ENCODE measurements around the gene SP6.

Gene SP6

GRCh38 chr17:47879028-47879585 lies 28.1 kb upstream of the SP6 start:
- DNase-seq: no peak

- no peak for DNase-seq
These were observed 27.5 kb upstream of the SP6 start for GRCh38 chr17:47878203-47879027.

GRCh38 chr17:47877368-47878034 lies 26.5 kb upstream of the SP6 start:
- no peak for DNase-seq

GRCh38 chr17:47875011-47875985 lies 24.3 kb upstream of the SP6 start:
- DNase-seq: no peak

- no peak for DNase-seq
These were observed 22.5 kb upstream of the SP6 start for GRCh38 chr17:47873200-47874090.

- DNase-seq: no peak
These were observed 21.7 kb upstream of the SP6 start for GRCh38 chr17:47872651-47873161.

- DNase-seq: no peak
These were observed 21.2 kb upstream of the SP6 start for GRCh38 chr17:47872019-47872650.

- no peak for DNase-seq
These were observed 20.1 kb upstream of the SP6 start for GRCh38 chr17:47871048-47871447.

- no peak for DNase-seq
These were observed 19.1 kb upstream of the SP6 start for GRCh38 chr17:47870056-47870455.

- DNase-seq: no peak
These were observed 18.2 kb upstream of the SP6 start for GRCh38 chr17:47869114-47869513.

GRCh38 chr17:47867813-47868533 lies 17.0 kb upstream of the SP6 start:
- DNase-seq: no peak

- no peak for DNase-seq
These were observed 16.0 kb upstream of the SP6 start for GRCh38 chr17:47866941-47867340.

- no peak for DNase-seq
These were observed 13.8 kb upstream of the SP6 start for GRCh38 chr17:47864791-47865216.

- DNase-seq: no peak
These were observed 11.9 kb upstream of the SP6 start for GRCh38 chr17:47862621-47863440.

- no peak for DNase-seq
These were observed 9.4 kb upstream of the SP6 start for GRCh38 chr17:47860386-47860785.

- DNase-seq: no peak
These were observed 6.8 kb upstream of the SP6 start for GRCh38 chr17:47857551-47858455.

- no peak for DNase-seq
These were observed 5.9 kb upstream of the SP6 start for GRCh38 chr17:47856830-47857229.

- DNase-seq: no peak
These were observed 4.8 kb upstream of the SP6 start for GRCh38 chr17:47855737-47856136.

All from activated gamma-delta T cell treated with Interleukin-2 at 50 U/mL for 16 hours (primary cell).